ENCODE data around the gene TSG101.
A peak's percentile ranks its signal among the peaks of the same experiment; 100 is the strongest.

TSG101 gene

DNA sequence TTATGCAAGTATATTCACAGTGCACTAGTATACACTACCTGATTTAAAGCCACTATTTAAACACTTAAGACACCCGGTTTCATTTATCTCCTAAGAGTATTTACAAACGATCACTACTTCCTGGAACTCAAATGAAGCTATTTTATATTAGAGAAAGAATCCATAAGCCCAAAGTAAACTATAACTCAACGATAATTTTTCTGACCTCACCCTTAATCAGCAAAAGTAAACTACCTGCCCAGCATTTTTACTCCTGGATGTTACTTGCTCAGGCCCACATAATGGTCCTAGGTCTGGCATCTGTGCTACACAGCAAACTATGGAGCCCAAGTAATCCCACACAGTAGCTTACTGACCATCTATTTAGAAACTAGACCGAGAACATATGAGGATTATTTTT is 33.4 kb downstream of the TSG101 start:
- no peak for DNase-seq (ENCODE audit: low spot score)

DNA sequence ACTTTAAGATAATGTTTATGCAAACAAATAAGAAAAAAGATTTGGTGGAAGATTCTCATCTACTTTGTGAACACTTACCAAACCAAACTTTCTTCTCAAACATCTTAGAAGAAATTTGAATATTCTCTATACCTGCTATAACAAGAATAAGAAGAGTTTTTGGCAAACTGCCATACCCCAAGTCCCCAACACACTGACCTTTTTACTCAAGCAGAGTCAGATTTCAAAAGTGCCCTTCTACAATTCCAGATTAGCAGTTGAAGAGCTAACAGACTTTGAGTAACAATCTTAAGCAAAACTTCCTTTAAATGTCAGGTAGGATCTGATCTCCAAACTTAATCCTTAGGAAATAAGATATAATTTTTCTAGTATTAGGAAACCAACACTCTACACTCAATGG is 33.9 kb downstream of the TSG101 start:
- no peak for DNase-seq (ENCODE audit: low spot score)

DNA sequence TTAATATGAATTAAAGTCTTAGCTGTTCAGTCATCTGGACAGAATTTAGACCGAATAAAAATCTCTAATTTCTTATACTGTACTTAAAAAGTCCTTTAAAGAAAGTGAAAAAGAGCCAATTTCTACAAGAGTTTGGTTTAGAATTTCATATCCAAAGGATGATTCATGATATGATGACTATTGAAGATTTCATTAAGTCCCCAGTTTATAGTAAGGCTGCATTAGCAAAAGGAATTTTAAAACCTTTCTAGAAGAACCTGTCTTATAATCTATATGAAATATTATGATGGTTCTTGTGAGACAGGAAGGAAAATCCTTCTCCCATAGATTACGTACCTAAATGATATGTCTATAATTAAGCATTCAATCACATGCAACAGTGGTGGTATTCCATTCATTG is 34.8 kb downstream of the TSG101 start:
- DNase-seq (ENCODE audit: low spot score): no peak

DNA sequence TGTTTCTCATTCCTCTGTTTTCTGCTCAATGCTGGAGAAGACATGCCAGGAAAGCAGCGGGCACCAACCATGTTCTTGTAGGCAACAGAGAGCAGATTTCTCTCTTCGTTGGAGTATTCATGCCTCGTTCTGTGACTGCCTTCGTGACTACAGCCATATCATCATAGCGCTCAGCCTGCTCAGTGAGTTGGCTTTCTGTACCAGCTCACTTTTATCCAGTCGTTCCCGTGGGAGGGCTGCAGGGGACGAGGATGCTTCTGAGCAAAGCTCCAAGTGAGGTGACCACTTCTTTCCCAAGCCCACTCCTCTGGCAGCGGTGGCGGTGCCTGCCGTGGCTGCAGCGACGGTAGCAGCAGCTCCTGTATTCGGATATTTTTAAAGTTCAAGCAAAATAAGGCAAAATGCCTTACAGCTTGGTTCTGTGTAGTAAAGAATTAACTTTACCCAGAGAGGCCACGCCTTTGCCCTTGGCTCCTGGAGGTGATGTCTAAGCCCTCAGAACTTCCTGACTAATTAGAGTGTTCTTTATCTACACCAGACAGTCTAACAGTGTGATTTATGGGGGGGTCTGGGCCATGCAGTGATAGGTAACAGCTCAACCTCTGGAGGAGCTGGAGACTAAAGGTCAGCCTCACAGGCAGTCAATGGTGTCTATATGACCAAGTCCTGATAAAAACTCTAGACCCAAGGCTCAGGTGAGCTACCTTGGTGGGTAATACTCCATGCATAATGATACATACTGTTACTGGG is 35.8 kb downstream of the TSG101 start:
- DNase-seq (ENCODE audit: low spot score): no peak

DNA sequence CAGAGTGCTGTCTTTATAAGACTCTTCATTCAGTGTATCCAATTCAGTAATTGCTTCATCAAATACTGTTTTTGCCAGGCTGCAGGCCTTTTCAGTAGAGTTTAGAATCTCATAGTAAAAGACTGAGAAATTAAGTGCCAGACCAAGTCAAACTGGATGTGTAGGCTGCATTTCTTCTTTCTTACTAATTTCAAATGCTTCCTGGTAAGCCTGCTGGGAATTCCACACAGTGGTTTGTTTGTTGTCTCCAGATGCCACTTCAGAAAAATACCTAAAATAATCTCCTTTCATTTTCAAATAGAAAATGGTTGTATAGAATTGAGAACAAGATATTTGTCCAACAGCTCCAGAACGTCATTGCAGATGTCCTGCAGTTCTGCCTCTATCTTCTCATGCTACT is 36.4 kb downstream of the TSG101 start:
- DNase-seq (ENCODE audit: low spot score): no peak

DNA sequence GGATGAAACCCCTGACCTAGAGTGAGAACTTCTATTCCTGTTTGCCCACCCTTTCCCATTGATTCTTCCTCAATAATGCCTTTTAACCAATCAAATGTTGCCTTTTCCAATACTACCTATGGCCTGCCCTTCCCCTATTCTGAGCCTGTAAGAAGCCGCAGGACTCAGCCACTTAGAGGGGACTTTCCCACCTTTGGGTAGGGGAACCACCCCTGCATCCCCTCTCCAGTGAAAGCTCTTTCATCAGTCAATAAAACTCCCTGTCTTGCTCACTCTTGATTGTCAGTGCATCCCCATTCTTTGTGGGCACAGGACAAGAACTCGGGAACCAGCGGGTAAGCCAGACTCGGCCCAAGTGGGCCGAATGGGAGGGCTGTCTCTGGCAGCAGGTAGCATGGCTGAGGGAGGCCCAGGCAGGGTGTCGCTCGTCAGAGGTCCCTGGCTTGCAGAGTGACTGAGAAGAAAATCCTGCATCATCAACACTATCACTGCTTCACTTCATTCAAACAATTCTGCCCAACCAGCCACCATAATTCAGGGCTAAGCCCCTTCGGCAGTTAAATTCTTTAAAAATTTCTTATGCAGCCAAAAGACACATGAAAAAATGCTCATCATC is 40.7 kb downstream of the TSG101 start:
- DNase-seq (ENCODE audit: low spot score): no peak

DNA sequence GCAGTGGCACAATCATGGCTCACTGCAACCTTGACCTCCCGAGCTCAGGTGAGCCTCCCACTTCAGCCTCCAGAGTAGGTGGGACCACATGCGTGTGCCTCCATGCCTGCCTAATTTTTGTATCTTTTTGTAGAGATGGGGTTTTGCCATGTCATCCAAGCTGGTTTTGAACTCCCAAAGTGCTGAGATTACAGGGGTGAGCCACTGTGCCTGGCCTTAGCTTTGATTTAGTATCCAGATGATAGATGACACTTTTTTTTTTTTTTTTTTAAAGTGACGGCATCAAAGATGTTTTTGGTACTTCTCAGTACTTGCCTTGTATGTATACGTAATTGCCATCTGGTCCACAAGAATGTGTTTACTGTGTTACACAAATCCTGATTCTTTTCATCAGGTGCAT is 47.7 kb downstream of the TSG101 start:
- no peak for DNase-seq (ENCODE audit: low spot score)

DNA sequence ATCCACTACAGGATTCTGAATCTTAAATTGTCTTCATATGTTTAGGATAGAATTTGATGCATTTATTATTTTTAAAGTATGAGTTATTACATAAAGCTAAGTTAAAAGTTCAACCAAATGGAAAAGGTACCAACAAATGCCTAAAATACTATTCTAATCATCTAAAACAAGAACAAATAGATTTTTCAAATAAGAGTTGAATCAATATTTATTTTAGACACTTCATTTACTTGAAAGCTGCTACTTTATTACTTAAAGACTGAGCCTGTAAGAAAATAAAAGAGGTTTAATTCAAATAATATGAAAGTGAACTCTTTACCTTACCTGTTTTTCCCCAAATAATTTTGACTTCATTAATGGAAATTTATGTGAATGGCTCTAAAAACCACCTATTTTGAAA is 54.2 kb downstream of the TSG101 start:
- no peak for DNase-seq (ENCODE audit: low spot score)

DNA sequence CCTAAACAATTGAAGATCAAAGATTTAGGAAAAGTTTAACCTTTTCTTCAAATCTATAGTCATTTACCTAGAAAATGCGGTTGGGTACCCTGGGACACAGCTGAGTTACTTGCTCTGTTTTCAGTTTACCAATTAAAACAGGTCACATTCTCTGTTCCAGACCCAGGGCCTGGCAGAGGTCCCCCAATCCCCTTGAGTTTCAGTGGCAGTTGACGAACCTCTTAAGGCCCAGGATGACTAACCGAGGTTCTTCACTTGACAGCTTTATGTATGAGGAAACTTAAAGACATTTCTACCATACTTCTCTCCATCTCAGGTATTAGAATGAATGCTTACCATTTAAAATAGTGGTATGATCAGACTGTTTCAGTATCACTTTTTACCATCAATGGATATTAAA is 54.7 kb downstream of the TSG101 start:
- DNase-seq (ENCODE audit: low spot score): peak; percentile 66

DNA sequence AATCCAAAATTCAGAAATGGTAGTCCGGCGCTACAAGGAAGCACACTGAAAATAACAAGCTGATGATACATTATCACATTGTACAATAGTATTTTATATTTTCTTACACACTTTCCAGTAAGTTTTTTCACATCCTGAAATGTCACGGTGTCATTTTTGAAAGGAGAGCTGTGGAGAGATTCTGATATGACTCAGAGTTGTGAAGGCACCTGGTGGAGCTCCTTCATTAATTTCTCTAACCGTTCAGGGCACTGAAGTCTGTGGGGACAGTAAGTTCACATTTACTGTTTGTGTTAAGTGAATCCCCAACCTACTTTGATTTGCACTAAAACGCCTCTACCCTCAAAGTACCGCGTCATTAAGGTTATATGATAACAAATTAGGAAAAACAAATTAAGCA is 57.8 kb downstream of the TSG101 start:
- peak; percentile 57 for DNase-seq (ENCODE audit: low spot score)

DNA sequence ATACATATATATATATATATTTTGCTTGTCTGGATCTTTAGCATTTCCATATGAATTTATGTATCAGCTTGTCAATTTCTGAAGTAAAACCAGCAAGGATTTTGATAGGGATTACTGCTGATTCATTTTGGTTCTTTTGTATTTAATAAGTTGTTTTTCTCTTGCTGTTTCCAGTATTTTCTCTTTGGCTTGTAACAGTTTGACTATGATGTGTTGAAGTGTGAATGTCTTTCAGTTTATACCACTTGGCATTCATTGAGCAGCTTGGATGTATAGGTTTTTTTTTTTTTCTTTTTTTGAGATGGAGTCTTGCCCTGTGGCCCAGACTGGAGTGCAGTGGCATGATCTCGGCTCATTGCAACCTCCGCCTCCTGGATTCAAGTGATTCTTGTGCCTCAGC is 58.7 kb downstream of the TSG101 start:
- peak; percentile 51 for DNase-seq (ENCODE audit: low spot score)

DNA sequence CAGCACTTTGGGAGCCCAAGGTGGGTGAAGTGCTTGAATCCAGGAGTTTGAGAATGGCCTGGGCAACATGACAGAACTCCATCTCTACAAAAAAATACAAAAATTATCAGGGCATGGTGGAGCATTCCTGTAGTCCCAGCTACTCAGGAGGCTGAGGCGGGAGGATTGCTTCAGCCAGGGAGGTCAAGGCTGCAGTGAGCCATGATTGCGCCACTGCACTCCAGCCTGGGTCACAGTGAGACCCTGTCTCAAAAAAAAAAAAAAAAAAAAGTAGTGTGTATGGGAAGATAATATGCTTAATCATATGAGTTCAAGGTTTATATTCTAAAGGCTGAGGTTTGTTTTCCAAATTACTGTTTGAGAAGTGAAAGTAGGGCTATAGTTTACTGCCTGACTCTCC is 60.3 kb downstream of the TSG101 start:
- DNase-seq (ENCODE audit: low spot score): no peak

DNA sequence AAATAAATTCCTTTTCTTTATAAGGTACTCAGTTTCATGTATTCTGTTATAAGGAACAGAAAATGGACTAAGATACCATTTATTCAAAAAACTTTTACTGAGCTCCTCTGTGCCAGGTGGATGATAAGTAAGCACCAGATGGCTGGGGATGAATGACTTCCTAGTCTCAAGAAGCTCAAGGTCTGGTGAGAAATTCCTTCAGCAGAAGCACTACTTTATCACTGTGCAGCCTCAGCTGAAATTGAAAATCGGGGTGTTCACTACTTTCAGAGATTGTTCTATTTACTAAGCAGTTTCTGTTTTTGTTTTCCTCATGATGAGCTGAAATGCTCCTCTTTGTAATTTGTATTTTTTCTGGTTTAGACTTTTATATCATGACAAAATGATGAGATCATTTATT is 63.3 kb downstream of the TSG101 start:
- DNase-seq (ENCODE audit: low spot score): no peak

DNA sequence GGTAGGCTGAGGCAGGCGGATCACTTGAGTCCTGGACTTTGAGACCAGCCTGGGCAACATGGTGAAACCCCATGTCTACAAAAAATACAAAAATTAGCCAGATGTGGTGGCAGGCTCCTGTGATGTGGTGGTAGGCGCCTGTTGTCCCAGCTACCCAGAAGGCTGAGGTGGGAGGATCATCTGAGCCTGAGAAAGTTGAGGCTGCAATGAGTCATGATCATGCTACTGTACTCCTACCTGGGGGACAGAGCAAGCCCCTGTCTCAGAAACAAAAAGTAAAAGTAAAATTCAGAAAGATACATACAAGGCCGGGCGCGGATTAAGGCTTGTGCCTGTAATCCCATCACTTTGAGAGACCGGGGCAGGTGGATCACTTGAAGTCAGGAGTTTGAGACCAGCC is 64.8 kb downstream of the TSG101 start:
- DNase-seq (ENCODE audit: low spot score): no peak

DNA sequence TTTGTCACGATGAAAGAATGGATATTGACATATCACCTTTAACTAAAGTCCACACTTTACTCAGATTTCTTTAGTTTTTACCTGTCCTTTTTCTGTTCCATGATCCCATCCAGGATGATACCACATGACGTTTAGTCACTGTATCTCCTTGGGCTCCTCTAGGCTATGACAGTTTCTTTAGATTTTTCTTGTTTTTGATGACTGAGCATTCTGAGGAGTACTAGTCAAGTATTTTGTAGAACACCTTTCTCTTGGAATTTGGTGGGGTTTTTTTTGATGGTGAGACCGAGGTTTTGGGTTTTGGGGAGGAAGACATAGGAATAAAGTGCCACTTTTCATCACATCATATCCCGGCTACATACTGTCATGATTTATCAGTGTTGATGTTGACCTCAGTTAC is 67.1 kb downstream of the TSG101 start:
- no peak for DNase-seq (ENCODE audit: low spot score)

DNA sequence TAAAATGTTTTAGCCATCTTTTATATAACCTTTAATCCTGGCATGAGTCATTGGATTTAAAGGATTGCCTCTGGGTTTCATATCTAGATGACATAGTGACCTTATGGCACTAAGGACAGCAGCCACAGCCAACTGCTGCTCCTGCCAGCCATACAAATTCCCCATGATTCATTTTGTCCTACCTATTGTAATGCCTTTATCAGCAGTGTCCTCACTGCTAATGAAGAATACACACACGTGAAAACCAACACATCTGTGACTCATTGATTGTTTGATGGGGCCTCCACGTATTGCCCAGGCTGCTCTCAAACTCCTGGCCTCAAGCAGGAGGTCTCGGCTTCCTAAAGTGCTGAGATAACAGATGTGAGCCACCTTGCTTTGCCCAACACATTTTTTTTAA is 69.3 kb downstream of the TSG101 start:
- no peak for DNase-seq (ENCODE audit: low spot score)

DNA sequence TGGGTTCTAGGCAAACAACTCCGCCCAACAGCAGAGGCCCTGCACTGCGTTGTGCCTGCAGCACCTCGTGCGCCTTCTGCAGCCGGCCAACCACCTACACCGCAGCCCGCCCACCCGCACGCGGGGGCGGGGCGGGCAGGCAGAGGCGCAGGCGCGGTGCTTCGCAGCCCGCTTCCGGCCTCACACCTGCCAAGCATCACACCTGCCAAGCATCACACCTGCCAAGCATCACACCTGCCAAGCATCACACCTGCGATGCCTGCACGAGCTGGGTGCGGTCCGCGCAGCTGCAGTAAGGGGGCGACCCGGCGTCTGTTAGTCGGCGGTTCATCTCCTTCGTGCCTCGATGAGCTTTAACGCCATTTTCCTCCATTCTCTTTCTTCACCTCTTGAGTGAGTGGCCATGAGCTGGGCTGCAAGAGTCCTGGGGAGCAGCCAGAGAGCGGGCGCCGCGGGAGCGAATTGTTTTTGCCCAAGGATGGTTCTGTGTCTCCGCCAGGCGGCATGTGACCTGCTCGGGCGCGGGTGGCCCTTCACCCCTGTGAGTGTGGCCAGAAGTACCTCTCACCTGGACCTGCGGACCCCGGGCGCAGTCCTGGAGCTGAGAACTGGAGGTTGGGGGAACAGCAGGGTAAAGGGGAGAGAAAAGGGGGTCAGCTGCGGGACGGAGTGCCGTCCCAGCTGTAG is 70.9 kb downstream of the TSG101 start, which contains the start of gene LDHAL6A:
TSS of gene LDHAL6A (plus strand) at position 171 of the 687 bp plus-strand sequence. CDS start 825 bp downstream, outside the sequence.
- no peak for DNase-seq (ENCODE audit: low spot score)

DNA sequence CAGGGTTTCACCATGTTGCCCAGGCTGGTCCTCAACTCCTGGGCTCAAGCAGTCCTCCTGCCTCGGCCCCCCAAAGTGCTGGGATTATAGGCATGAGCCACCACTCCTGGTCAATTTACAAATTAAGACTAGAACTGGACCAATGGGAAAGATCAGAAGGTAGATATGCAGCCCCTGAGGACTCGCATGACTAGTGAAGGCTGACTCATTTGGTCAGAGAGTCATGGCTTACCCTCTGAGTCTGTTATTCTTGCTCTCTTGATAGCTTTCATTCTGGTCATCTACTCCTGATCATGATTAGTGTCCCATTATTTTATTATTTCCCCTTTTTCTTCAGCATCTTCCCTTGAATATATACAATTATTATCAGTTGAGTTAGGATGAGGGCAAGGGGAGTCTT is 73.8 kb downstream of the TSG101 start:
- DNase-seq (ENCODE audit: low spot score): no peak

DNA sequence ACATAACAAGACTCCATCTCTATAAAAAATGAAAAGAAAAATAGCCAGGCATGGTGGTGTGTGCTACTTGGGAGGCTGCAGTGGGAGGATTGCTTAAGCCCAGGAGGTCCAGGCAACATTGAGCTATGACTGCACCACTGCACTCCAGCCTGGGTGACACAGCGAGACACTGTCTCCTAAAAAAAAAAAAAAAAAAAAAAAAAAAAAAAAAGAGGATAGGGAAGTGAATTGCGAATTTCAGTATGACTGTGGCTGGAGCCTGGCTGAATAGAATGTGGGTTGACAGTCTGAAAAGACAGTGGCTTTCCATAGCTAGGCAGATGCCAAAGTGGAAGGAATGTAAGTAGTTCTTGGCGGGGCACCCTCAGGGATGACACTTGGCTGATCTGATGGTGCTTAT is 77.5 kb downstream of the TSG101 start:
- no peak for DNase-seq (ENCODE audit: low spot score)

DNA sequence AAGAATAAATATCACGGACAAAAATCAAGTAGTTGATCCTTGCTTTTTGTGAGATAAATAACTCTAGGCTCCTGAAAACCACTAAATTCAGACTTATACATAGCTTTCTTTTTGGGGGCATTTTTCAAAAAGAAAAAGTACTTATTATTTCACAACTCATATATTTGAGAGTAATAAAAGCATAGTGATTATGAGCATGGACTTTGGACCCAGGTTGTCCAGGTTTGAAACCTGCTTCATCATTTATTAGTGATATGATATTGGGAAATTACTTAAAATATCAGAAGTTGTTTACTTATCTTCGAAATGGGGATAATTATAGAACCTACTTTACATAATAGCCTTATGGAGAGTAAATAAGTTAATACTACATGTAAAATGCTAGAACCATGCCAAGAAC is 88.1 kb downstream of the TSG101 start:
- no peak for DNase-seq (ENCODE audit: low spot score)

Measured in activated CD4-positive, alpha-beta T cell treated with anti-CD3 and anti-CD28 coated beads, Interleukin-2, Interleukin-4, amounts not matched to agents 100 ng/mL and 50 ng/mL, durations not matched to agents 16 hours and 8 hours (primary cell).